Colonic mucosa (tissue), 4 donors: ENCODE data around the gene CYP46A1. TPM values are rescaled to one million over a fixed set of nuclear protein-coding genes. Genes with fewer than 3 reads are reported as not detected.

Experiments
- DNase-seq: peaks from one replicate; pipeline ENCODE4 v3.0.0-alpha.2; 2020
- H3K27ac ChIP-seq: fragments of 200-600 bp; one replicate; pipeline ENCODE4 v1.8.0; 2021
- H3K27me3 ChIP-seq: fragments of 200-600 bp; one replicate; pipeline ENCODE4 v1.8.0; 2021
- H3K36me3 ChIP-seq: fragments of 200-600 bp; one replicate; pipeline ENCODE4 v1.8.0; 2021
- H3K4me1 ChIP-seq: fragments of 200-600 bp; one replicate; pipeline ENCODE4 v1.8.0; 2021; ENCODE audit warnings: mild to moderate bottlenecking
- H3K4me3 ChIP-seq: fragments of 200-600 bp; one replicate; pipeline ENCODE4 v1.8.0; 2021
- H3K9ac ChIP-seq, 2 donors: one replicate each; pipeline ENCODE4 v1.7.0; 2013; ENCODE audit warnings: control low read depth in 2 of 2, low read depth in 2 of 2, low read length in 2 of 2
- H3K9me3 ChIP-seq: fragments of 200-600 bp; one replicate; pipeline ENCODE4 v1.8.0; 2021
- intact Hi-C: fragments of 100-400 bp; cut with DNase I; formaldehyde crosslinking; loops from one replicate; pipeline ENCODE4 v1.14.1; 2022
- total RNA-seq, 2 donors: library from RNA; stranded (reverse); fragmentation: NEBNext Ultra II Directional in 1 of 2; extraction: Animal tissue kit (Norgen Biotek cat#: 25700) in 1 of 2; gene quantifications; one replicate each; pipeline ENCODE4 v1.2.1, GENCODE V29; 2021
- TF ChIP-seq, protein P1 (sequence below): fragments of 200-600 bp; IDR thresholded peaks from one replicate; pipeline ENCODE4 v1.8.0; 2022; ENCODE audit warnings: antibody characterized with exemption, mild to moderate bottlenecking
- donor health status: healthy.
- donor health status: DM: no; HTN: no; CAD: no.
- donor health status: DM: no; HTN: no; CAD: no.

Gene CYP46A1
- total RNA-seq, 2 donors from 2014 or later: 0.05 to 0.25 TPM

DNA sequence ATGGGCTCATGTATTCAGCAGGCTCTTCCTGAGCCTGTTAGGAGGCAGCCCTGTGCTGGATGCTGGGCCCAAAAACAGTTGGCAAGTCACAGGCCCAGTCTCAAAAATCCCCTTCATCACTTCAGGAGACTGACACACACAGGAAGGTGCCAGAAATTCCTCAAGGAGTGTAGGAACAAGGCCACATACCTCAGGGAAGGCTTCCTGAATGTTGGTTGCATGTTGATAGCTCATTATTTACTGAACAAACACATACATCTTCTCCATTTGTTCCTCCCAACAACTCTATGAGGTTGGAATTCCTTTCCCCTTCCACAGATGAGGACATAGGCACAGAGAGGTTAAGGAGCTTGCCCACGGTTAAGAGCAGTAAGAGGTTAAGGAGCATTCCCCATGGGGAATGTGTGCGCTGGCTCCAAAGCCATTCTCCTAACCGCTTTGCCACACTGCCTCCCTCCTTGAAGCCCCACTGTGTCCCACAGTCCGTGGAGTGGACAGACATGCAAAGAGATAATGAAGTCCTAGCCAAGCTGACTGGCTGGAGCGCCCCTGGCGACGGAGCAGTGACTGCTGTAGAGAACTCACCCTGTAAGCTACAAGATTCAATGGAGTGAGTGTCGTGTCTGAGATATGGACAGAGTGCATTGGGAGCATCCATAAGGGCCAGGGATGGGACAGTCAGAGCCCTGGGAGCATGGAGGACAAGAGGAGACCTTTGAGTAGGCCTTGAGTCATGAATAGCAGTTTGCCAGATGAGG lies 35.9 kb upstream of the CYP46A1 start:
- Histone ChIP-seq H3K36me3 (no peaks in the 10 kb centered on the region), H3K27me3 (peaks cover 12% of the 10 kb centered on the region), H3K4me1 (no peaks in the 10 kb centered on the region), H3K9me3 (no peaks in the 10 kb centered on the region), H3K9ac (no peak overlapping the region), H3K27ac (no peak overlapping the region), H3K4me3 (no peak overlapping the region)
- TF ChIP-seq, protein P1, sequence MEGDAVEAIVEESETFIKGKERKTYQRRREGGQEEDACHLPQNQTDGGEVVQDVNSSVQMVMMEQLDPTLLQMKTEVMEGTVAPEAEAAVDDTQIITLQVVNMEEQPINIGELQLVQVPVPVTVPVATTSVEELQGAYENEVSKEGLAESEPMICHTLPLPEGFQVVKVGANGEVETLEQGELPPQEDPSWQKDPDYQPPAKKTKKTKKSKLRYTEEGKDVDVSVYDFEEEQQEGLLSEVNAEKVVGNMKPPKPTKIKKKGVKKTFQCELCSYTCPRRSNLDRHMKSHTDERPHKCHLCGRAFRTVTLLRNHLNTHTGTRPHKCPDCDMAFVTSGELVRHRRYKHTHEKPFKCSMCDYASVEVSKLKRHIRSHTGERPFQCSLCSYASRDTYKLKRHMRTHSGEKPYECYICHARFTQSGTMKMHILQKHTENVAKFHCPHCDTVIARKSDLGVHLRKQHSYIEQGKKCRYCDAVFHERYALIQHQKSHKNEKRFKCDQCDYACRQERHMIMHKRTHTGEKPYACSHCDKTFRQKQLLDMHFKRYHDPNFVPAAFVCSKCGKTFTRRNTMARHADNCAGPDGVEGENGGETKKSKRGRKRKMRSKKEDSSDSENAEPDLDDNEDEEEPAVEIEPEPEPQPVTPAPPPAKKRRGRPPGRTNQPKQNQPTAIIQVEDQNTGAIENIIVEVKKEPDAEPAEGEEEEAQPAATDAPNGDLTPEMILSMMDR: no peak
- DNase-seq: no peak
- intact Hi-C loops: no loop called here

GRCh38 chr14:99649219-99649618 lies 34.9 kb upstream of the CYP46A1 start:
- H3K27ac ChIP-seq: no peak overlapping the region
- TF ChIP-seq, protein P1: no peak
- no peak for DNase-seq
- H3K4me1 ChIP-seq: no peaks in the 10 kb centered on the region
- H3K36me3 ChIP-seq: no peaks in the 10 kb centered on the region
- no peak overlapping the region for H3K9ac ChIP-seq
- H3K4me3 ChIP-seq: no peak overlapping the region
- intact Hi-C loops: no loop called here
- H3K9me3 ChIP-seq: no peaks in the 10 kb centered on the region
- H3K27me3 ChIP-seq: peaks cover 12% of the 10 kb centered on the region

- Histone ChIP-seq H3K27ac (no peak overlapping the region), H3K9me3 (no peaks in the 10 kb centered on the region), H3K9ac (no peak overlapping the region), H3K4me1 (no peaks in the 10 kb centered on the region), H3K36me3 (no peaks in the 10 kb centered on the region), H3K4me3 (no peak overlapping the region), H3K27me3 (peaks cover 11% of the 10 kb centered on the region)
- TF ChIP-seq, protein P1: no peak
- intact Hi-C loops: no loop called here
- DNase-seq: no peak
Measured at GRCh38 chr14:99649643-99650042, 34.5 kb upstream of the CYP46A1 start.

- intact Hi-C loops: no loop called here
- no peak for DNase-seq
- peaks cover 5% of the 10 kb centered on the region for H3K27me3 ChIP-seq
- H3K9ac ChIP-seq: no peak overlapping the region
- H3K36me3 ChIP-seq: no peaks in the 10 kb centered on the region
- H3K27ac ChIP-seq: no peak overlapping the region
- H3K4me1 ChIP-seq: no peaks in the 10 kb centered on the region
- TF ChIP-seq, protein P1: no peak
- no peak overlapping the region for H3K4me3 ChIP-seq
- H3K9me3 ChIP-seq: no peaks in the 10 kb centered on the region
Measured at GRCh38 chr14:99650189-99650588, 33.9 kb upstream of the CYP46A1 start.

GRCh38 chr14:99651953-99652746 lies 31.9 kb upstream of the CYP46A1 start:
- Histone ChIP-seq H3K9me3 (no peaks in the 10 kb centered on the region), H3K4me3 (no peak overlapping the region), H3K36me3 (no peaks in the 10 kb centered on the region), H3K27ac (no peak overlapping the region), H3K4me1 (no peaks in the 10 kb centered on the region), H3K27me3 (no peaks in the 10 kb centered on the region), H3K9ac (no peak overlapping the region)
- intact Hi-C loops: no loop called here
- DNase-seq: no peak
- TF ChIP-seq, protein P1: no peak
